ENCODE data around the gene TSPAN11.
"Not testable (repeated sequence)": the region's sequence is repeated elsewhere in the genome, so short reads cannot be mapped to it uniquely, and the experiment has no call there.

- TF ChIP-seq CTCF (IDR thresholded peaks at IDR 0.05; ENCODE audit: low read depth, low read length, missing input control); TAF1 (conservative IDR thresholded peaks at IDR 0.05); FOXA1 (IDR thresholded peaks at IDR 0.05); ATF3 (IDR thresholded peaks at IDR 0.05); SP1 (IDR thresholded peaks at IDR 0.05); EGR1 (IDR thresholded peaks at IDR 0.05; ENCODE audit: low read depth in 2 of 2); YY1 (IDR thresholded peaks at IDR 0.05); JUND (IDR thresholded peaks at IDR 0.05); GABPA (IDR thresholded peaks at IDR 0.05 in 1 of 2, conservative IDR thresholded peaks at IDR 0.05 in 1 of 2); RAD21 (IDR thresholded peaks at IDR 0.05); ZBTB33 (IDR thresholded peaks at IDR 0.05); REST (IDR thresholded peaks at IDR 0.05); MAX (IDR thresholded peaks at IDR 0.05); NR2F2 (IDR thresholded peaks at IDR 0.05): not testable (repeated sequence)
Measured at GRCh38 chr12:31027006-31027405, 100.5 kb downstream of the TSPAN11 start.
